Measurements from ENCODE around the gene TFG.
"Not testable (repeated sequence)": the region's sequence is repeated elsewhere in the genome, so short reads cannot be mapped to it uniquely, and the experiment has no call there.

The TFG gene

GRCh38 chr3:100708989-100709841 is at the start of gene TFG:
TSS of gene TFG (plus strand) at chr3:100709494. CDS start at chr3:100713686, 4,192 bp downstream.
- DNase-seq: peak; percentile 97

GRCh38 chr3:100661294-100661693 is 48.0 kb upstream of the TFG start:
- DNase-seq: not testable (repeated sequence)

- DNase-seq: no peak
Observed at GRCh38 chr3:100662113-100662823, 47.0 kb upstream of the TFG start.

GRCh38 chr3:100665230-100665629 is 44.1 kb upstream of the TFG start:
- DNase-seq: no peak

- not testable (repeated sequence) for DNase-seq
Observed at GRCh38 chr3:100666699-100667098, 42.6 kb upstream of the TFG start.

GRCh38 chr3:100667316-100667715 is 42.0 kb upstream of the TFG start:
- DNase-seq: not testable (repeated sequence)

GRCh38 chr3:100670995-100671394 is 38.3 kb upstream of the TFG start:
- DNase-seq: not testable (repeated sequence)

GRCh38 chr3:100681496-100681895 is 27.8 kb upstream of the TFG start:
- DNase-seq: no peak

- no peak for DNase-seq
Observed at GRCh38 chr3:100682056-100682853, 27.0 kb upstream of the TFG start.

- no peak for DNase-seq
Observed at GRCh38 chr3:100682854-100683760, 26.2 kb upstream of the TFG start.

GRCh38 chr3:100693225-100693624 is 16.1 kb upstream of the TFG start:
- no peak for DNase-seq

- no peak for DNase-seq
Observed at GRCh38 chr3:100695696-100696095, 13.6 kb upstream of the TFG start.

- no peak for DNase-seq
Observed at GRCh38 chr3:100696161-100696560, 13.1 kb upstream of the TFG start.

- no peak for DNase-seq
Observed at GRCh38 chr3:100697172-100697571, 12.1 kb upstream of the TFG start.

GRCh38 chr3:100697723-100698285 is 11.5 kb upstream of the TFG start:
- DNase-seq: no peak

- DNase-seq: no peak
Observed at GRCh38 chr3:100698736-100699135, 10.6 kb upstream of the TFG start.

- DNase-seq: no peak
Observed at GRCh38 chr3:100700708-100701107, 8.6 kb upstream of the TFG start.

GRCh38 chr3:100702082-100702979 is 7.0 kb upstream of the TFG start:
- no peak for DNase-seq

GRCh38 chr3:100702980-100703345 is 6.3 kb upstream of the TFG start:
- DNase-seq: no peak

GRCh38 chr3:100703865-100704264 is 5.4 kb upstream of the TFG start:
- no peak for DNase-seq

- DNase-seq: no peak
Observed at GRCh38 chr3:100706365-100706764, 2.9 kb upstream of the TFG start.
